HL-60 (cell line): Measurements from ENCODE around the gene UCHL3.

ENCODE experiments used
- GABPA ChIP-seq: IDR thresholded peaks from 2 replicates; pipeline ENCODE4 v1.6.1; 2012; ENCODE audit warnings: low read depth
- TF ChIP-seq, protein P1 (sequence below): IDR thresholded peaks from one replicate; pipeline ENCODE4 v1.5.1; 2011; ENCODE audit warnings: low read length, control low read depth, inconsistent platforms; ENCODE audit not compliant: insufficient read depth
- TF ChIP-seq, protein P2 (sequence below): IDR thresholded peaks from 2 replicates; pipeline ENCODE4 v1.6.1; 2012; ENCODE audit warnings: low read depth; ENCODE audit not compliant: insufficient replicate concordance

DNA sequence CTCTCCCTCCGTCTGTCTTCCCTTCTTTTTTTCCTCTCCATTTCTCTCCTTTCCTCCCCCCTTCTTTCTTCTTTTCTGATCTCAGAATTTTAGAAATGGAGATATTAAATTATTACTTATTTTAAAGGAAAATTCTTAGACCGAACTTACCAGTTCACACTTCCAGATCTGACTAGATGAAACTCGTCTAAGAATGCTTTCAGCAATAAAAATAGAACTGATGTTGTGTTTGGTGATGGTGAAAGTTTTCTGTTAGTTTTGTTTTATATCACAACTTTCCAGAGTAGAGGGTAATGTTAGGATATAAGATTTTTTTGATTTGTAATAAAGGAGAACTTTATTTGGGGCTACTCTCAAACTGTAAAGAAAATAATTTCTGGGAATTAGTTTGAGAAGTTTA lies 29.9 kb downstream of the UCHL3 start:
- TF ChIP-seq, protein P1, sequence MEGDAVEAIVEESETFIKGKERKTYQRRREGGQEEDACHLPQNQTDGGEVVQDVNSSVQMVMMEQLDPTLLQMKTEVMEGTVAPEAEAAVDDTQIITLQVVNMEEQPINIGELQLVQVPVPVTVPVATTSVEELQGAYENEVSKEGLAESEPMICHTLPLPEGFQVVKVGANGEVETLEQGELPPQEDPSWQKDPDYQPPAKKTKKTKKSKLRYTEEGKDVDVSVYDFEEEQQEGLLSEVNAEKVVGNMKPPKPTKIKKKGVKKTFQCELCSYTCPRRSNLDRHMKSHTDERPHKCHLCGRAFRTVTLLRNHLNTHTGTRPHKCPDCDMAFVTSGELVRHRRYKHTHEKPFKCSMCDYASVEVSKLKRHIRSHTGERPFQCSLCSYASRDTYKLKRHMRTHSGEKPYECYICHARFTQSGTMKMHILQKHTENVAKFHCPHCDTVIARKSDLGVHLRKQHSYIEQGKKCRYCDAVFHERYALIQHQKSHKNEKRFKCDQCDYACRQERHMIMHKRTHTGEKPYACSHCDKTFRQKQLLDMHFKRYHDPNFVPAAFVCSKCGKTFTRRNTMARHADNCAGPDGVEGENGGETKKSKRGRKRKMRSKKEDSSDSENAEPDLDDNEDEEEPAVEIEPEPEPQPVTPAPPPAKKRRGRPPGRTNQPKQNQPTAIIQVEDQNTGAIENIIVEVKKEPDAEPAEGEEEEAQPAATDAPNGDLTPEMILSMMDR: no peak
- no peak for TF ChIP-seq GABPA
- TF ChIP-seq, protein P2, sequence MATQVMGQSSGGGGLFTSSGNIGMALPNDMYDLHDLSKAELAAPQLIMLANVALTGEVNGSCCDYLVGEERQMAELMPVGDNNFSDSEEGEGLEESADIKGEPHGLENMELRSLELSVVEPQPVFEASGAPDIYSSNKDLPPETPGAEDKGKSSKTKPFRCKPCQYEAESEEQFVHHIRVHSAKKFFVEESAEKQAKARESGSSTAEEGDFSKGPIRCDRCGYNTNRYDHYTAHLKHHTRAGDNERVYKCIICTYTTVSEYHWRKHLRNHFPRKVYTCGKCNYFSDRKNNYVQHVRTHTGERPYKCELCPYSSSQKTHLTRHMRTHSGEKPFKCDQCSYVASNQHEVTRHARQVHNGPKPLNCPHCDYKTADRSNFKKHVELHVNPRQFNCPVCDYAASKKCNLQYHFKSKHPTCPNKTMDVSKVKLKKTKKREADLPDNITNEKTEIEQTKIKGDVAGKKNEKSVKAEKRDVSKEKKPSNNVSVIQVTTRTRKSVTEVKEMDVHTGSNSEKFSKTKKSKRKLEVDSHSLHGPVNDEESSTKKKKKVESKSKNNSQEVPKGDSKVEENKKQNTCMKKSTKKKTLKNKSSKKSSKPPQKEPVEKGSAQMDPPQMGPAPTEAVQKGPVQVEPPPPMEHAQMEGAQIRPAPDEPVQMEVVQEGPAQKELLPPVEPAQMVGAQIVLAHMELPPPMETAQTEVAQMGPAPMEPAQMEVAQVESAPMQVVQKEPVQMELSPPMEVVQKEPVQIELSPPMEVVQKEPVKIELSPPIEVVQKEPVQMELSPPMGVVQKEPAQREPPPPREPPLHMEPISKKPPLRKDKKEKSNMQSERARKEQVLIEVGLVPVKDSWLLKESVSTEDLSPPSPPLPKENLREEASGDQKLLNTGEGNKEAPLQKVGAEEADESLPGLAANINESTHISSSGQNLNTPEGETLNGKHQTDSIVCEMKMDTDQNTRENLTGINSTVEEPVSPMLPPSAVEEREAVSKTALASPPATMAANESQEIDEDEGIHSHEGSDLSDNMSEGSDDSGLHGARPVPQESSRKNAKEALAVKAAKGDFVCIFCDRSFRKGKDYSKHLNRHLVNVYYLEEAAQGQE: no peak
